Astrocyte of the hippocampus (primary cell): Measurements from ENCODE around the gene GRIN2A.

Source experiments
- DNase-seq: peaks from one replicate; pipeline ENCODE4 v3.0.0; 2011; ENCODE audit warnings: low read depth, low spot score

Gene GRIN2A

GRCh38 chr16:10136916-10137315 is 45.3 kb downstream of the GRIN2A start:
- no peak for DNase-seq

DNA sequence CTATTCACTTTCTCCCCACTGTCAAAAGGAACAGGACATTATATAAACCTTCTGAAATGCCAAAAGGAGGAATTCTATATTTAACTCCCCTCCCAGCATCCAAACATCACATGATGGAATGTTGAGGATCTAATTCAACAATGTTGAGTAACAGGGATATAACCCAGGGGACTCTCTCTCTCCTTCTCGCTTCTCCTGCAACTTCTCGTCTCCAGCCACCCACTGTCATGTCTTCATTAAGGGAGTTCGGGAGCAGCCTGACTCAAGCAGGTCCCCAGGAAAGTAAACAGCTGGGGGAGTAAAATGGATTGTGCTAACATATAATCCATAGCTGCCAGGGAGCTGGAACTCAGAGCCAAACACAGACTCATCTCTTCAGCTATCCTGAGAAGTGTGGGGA is 51.7 kb downstream of the GRIN2A start:
- DNase-seq = no peak

- no peak for DNase-seq
Observed at GRCh38 chr16:10128397-10129258, 53.6 kb downstream of the GRIN2A start.

DNA sequence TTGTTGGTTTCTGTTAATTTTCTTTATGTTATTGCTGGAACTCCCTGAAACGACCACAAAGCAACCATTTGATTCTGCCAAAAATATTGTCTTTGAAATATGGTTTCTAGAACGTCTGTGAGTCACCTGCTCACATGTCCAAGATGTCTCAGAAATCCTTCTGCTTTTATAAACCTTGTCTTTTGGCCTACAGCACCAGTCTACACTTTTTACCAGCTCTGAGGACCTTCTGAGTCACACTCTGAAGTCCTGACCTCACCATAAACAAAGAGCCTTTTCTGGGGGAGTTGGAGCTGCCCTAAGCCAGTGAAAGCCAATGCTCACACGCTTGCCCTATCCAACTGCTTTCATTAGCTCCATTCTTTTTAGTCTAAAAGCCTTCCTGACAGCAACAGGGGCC is 55.5 kb downstream of the GRIN2A start:
- DNase-seq = peak; percentile 81

GRCh38 chr16:10123141-10123540 is 59.1 kb downstream of the GRIN2A start:
- DNase-seq = peak; percentile 37

- peak; percentile 47 for DNase-seq
Observed at GRCh38 chr16:10122546-10122945, 59.7 kb downstream of the GRIN2A start.

GRCh38 chr16:10121897-10122425 is 60.3 kb downstream of the GRIN2A start:
- DNase-seq = peak; percentile 42

- peak; percentile 91 for DNase-seq
Observed at GRCh38 chr16:10121491-10121890, 60.7 kb downstream of the GRIN2A start.

GRCh38 chr16:10120953-10121352 is 61.3 kb downstream of the GRIN2A start:
- peak; percentile 67 for DNase-seq

DNA sequence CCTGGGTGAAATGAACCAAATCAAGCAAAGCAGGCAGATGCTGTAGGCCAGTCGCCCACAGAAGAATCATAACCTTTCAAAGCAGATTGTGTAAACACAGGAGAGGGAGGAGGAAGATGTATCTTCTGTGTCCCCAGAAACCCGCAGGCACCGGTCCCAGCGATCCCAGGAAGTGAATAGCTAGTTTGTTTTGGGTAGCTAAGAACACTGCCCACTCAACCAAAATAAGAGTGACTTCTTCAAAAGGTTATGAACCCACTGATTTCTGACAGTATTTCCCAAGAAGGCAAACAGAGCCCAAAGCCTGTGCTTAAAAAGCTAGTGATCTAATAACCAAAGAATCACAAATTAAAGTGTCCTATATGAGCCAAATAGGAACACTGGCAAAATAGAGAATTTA is 67.8 kb downstream of the GRIN2A start:
- peak; percentile 30 for DNase-seq

GRCh38 chr16:10113248-10113647 is 69.0 kb downstream of the GRIN2A start:
- no peak for DNase-seq

GRCh38 chr16:10112021-10112420 is 70.2 kb downstream of the GRIN2A start:
- no peak for DNase-seq

- no peak for DNase-seq
Observed at GRCh38 chr16:10111156-10111761, 71.0 kb downstream of the GRIN2A start.

DNA sequence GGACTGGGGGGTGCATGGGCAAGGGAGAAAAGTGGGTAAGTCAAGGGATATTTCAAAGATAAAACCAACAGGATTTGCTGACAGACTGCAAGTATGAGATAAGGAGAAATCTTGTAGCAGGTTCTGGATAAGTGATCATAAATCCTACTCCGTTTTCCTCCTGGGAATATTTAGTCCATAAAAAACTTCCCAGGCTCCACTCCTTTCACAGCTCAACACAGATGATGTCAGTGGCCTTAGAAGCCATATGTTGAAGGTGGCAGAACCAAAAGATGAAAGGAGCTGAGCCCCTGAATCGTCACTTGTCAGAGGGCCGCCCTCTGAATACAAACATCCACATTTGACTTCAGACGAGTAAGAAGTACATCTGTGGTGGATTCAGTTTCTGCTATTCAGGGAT is 71.7 kb downstream of the GRIN2A start:
- no peak for DNase-seq

DNA sequence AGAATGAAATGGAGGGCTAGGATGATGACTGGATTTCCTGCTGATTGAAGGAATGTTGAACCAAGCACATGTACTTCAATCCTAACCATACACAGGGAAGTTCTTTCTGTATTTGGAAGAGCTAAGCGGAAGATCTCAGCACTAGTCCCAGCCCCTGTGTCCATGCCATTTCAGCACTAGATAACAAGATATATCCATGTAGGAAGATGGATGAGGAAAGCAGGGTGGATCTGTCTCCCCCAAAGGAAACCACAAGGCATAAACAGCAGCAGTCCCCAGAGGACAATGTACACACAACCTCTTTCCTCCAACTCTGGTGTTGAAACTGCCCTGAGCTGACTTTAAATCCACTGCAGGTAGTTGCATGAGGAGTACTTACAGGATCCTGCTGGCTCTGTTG is 75.1 kb downstream of the GRIN2A start:
- no peak for DNase-seq

GRCh38 chr16:10103700-10104099 is 78.5 kb downstream of the GRIN2A start:
- no peak for DNase-seq

- no peak for DNase-seq
Observed at GRCh38 chr16:10103118-10103517, 79.1 kb downstream of the GRIN2A start.

DNA sequence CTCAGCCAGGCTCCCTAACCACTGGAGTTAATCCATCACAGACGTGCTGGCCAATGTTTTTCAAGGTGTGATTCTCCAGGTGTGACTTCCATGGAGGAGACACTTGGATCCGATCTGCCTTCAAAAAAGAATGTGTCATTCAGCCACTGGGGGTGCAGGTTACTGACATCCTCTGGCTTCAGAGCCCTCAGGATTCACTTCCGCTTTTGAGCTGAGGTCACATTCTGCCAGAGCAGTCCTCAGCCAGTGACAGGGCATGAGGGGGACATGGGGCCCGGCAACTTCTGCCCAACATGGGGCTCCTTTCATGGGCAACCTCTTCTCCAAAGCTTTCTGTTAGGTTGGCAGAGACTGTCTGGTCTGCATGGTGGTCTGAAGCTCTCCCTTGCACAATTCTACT is 81.4 kb downstream of the GRIN2A start:
- no peak for DNase-seq

GRCh38 chr16:10098991-10099390 is 83.2 kb downstream of the GRIN2A start:
- no peak for DNase-seq

DNA sequence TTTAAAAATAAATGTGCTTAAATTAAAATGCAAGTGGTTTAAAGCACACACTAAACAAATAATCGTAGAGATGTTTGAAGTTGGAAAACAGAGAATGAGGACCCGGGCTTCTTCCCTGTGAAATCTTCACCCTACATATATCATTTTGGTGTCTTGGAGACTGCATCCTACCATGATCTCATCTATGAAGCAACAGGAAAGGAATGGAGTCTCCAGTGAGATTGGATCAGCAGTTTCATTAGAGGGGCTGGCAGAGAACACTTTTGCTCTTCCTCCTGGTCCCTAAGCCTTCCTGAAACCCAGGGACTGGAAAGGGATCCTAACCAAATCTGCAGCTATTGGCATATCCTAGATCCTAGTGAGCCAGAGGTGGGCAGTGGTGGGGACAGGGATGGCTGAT is 85.0 kb downstream of the GRIN2A start:
- DNase-seq = no peak

DNA sequence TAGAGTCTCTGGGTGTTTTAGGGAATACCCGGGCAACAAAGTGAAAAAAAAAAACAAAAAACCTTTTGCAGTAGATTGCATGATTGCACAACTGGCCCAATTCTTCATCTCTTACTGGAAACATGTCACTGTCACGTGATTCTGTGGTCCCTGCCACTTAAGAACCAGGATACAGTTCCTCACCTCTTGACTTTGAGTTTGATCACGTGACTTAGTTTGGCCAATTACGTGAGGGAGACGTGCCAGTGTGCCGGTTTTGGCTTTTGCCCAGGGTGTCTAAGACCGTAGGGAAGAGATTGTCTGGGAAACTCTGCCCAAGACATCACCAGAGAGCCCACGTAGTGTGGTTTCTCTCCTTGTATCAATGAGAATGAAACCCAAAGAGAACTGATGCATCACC is 88.7 kb downstream of the GRIN2A start:
- no peak for DNase-seq

DNA sequence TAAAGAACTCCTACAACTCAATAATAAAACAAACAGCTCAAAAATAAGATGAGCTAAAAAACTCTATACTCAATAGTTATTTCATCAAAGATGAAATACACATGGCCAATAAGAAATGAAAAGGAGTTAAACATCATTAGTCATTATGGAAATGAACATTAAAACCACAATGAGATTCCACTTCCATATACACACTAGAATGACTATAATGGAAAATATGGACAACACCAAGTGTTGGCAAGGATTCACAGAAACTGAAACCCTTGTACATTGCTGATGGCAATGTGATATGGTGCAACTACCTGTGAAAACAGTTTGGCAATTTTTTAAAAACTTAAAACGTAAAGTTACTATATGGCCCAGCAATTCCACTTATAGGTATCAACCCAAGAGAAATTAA is 91.4 kb downstream of the GRIN2A start:
- DNase-seq = peak; percentile 18

DNA sequence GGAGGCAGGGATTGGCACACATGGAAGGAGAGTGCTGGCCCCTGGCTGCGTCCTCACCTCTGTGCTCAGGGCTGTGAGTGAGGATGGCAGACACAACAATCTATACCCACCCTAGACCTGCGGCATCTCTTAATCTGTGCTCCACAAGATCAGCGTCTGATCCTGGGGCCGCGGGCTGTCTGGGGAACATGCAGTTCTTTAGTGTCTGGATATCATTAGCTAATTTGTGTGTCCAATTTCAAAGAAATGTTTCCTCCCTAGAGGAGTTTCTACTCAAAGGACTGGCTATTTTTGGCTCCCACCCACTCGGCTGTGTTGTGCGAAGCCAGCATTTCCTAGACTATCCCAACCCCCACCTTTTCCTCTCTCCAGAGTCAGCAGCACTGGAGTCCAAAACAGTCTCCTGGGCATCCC is 93.8 kb downstream of the GRIN2A start:
- DNase-seq = peak; percentile 18
